Prostate gland (tissue), 2 donors: ENCODE results near the gene SFRP5. TPM values are rescaled to one million over a fixed set of nuclear protein-coding genes. Genes with fewer than 3 reads are reported as not detected.

Experiments
- DNase-seq: peaks from one replicate; pipeline ENCODE4 v3.0.0-alpha.2; 2019; ENCODE audit warnings: low spot score
- H3K27ac ChIP-seq, 2 donors: fragments of 200-600 bp; sonication (generic); 2 replicates each; pipeline ENCODE4 v1.5.1; 2017 to 2019
- H3K27me3 ChIP-seq: fragments of 200-600 bp; sonication (generic); replicated peaks from 2 replicates; pipeline ENCODE4 v1.5.1; 2019; ENCODE audit not compliant: insufficient read depth
- H3K36me3 ChIP-seq, 2 donors: fragments of 200-600 bp; sonication (generic); 1 replicate in 1 of 2; 2 replicates in 1 of 2; pipeline versions ENCODE4 v1.5.1 to v1.8.1; 2017 to 2019
- H3K4me1 ChIP-seq: fragments of 200-600 bp; sonication (generic); replicated peaks from 2 replicates; pipeline ENCODE4 v1.5.1; 2019
- H3K4me3 ChIP-seq, 2 donors: fragments of 200-600 bp; sonication (generic); 2 replicates each; pipeline ENCODE4 v1.5.1; 2017 to 2019
- H3K9me3 ChIP-seq: fragments of 200-600 bp; sonication (generic); 2 replicates; pipeline ENCODE4 v1.5.1; 2017
- CTCF ChIP-seq, 4 experiments: fragments of 200-600 bp in 2 of 4; fragments of 450-650 bp in 2 of 4; sonication (generic) in 2 of 4; IDR thresholded peaks; 1 replicate in 3 of 4; 2 replicates in 1 of 4; pipeline ENCODE4 v1.5.1; 2016 to 2019; ENCODE audit warnings: antibody characterized with exemption in 4 of 4, mild to moderate bottlenecking in 2 of 4, moderate library complexity in 2 of 4
- POLR2A ChIP-seq: fragments of 450-650 bp; IDR thresholded peaks from one replicate; pipeline ENCODE4 v1.6.1; 2016; ENCODE audit warnings: antibody characterized with exemption, mild to moderate bottlenecking
- POLR2AphosphoS5 ChIP-seq: sonication (generic); formaldehyde crosslinking; IDR thresholded peaks from one replicate; pipeline ENCODE4 v1.6.1; 2017; ENCODE audit warnings: antibody characterized with exemption
- WGBS: methylation state at CpG from one replicate; pipeline ENCODE4 v1.1.5; 2018; 5-methylcytosine and 5-hydroxymethylcytosine counted together
- intact Hi-C: fragments of 100-400 bp; cut with DNase I; formaldehyde crosslinking; loops from one replicate; pipeline ENCODE4 v1.14.2; 2022
- total RNA-seq, 2 donors: library from RNA; depleted of rRNA; stranded (reverse); fragments of >200 nt; gene quantifications; one replicate each; pipeline ENCODE4 v1.1.0, GENCODE V29; 2016

SFRP5 gene
- total RNA-seq, 2 donors from 2014 or later: 0.23 to 3.2 TPM

- WGBS: 83% methylated on average over 6 of the region's 6 CpGs
- H3K27me3 ChIP-seq: no peaks in the 10 kb centered on the region
- no peak for DNase-seq
- H3K9me3 ChIP-seq: no peaks in the 10 kb centered on the region
- H3K27ac ChIP-seq: no peak overlapping the region
- H3K36me3 ChIP-seq: no peaks in the 10 kb centered on the region
- TF ChIP-seq POLR2AphosphoS5: no peak
- no peak for TF ChIP-seq CTCF (IDR thresholded peaks at IDR 0.05)
- no peak for TF ChIP-seq POLR2A
- no peaks in the 10 kb centered on the region for H3K4me1 ChIP-seq
- no peak overlapping the region for H3K4me3 ChIP-seq
- intact Hi-C loops: loop anchor here (5.0 kb wide), 1 partner anchor 57 kb away; no protein-coding TSS in a partner anchor
Observed at GRCh38 chr10:97734021-97734420, 37.8 kb downstream of the SFRP5 start.

- Histone ChIP-seq H3K27me3 (no peaks in the 10 kb centered on the region), H3K9me3 (no peaks in the 10 kb centered on the region), H3K4me1 (no peaks in the 10 kb centered on the region), H3K4me3 (no peak overlapping the region), H3K27ac (no peak overlapping the region), H3K36me3 (no peaks in the 10 kb centered on the region)
- intact Hi-C loops: loop anchor here (5.0 kb wide), 1 partner anchor 56 kb away; no protein-coding TSS in a partner anchor
- 85% methylated on average over 5 of the region's 5 CpGs for WGBS
- no peak for TF ChIP-seq CTCF (IDR thresholded peaks at IDR 0.05)
- TF ChIP-seq POLR2A: no peak
- TF ChIP-seq POLR2AphosphoS5: no peak
- DNase-seq: no peak
Observed at GRCh38 chr10:97733256-97733655, 38.5 kb downstream of the SFRP5 start.

- no peak for DNase-seq
- 71% methylated on average over 4 of the region's 4 CpGs for WGBS
- Histone ChIP-seq H3K9me3 (no peaks in the 10 kb centered on the region), H3K4me1 (no peaks in the 10 kb centered on the region), H3K36me3 (no peaks in the 10 kb centered on the region), H3K27me3 (no peaks in the 10 kb centered on the region), H3K27ac (no peak overlapping the region), H3K4me3 (no peak overlapping the region)
- intact Hi-C loops: loop anchor here (5.0 kb wide), 1 partner anchor 55 kb away; no protein-coding TSS in a partner anchor
- TF ChIP-seq POLR2AphosphoS5 (no peak), CTCF (IDR thresholded peaks at IDR 0.05) (no peak), POLR2A (no peak)
Observed at GRCh38 chr10:97732052-97732359, 39.8 kb downstream of the SFRP5 start.

GRCh38 chr10:97731346-97732051, 40.3 kb downstream of the SFRP5 start:
- no peak overlapping the region for H3K4me3 ChIP-seq
- no peaks in the 10 kb centered on the region for H3K4me1 ChIP-seq
- TF ChIP-seq POLR2A: no peak
- peak; percentile 51 to 93 (median 82) for TF ChIP-seq CTCF (IDR thresholded peaks at IDR 0.05)
- peak; percentile 68 for TF ChIP-seq POLR2AphosphoS5
- H3K27ac ChIP-seq: no peak overlapping the region
- no peaks in the 10 kb centered on the region for H3K9me3 ChIP-seq
- intact Hi-C loops: loop anchor here (5.0 kb wide), 1 partner anchor 54 kb away; no protein-coding TSS in a partner anchor
- peak; percentile 71 for DNase-seq
- WGBS: 67% methylated on average over 9 of the region's 9 CpGs
- no peaks in the 10 kb centered on the region for H3K27me3 ChIP-seq
- no peaks in the 10 kb centered on the region for H3K36me3 ChIP-seq

- Histone ChIP-seq H3K9me3 (no peaks in the 10 kb centered on the region), H3K27ac (no peak overlapping the region), H3K36me3 (no peaks in the 10 kb centered on the region), H3K4me1 (no peaks in the 10 kb centered on the region), H3K4me3 (no peak overlapping the region), H3K27me3 (no peaks in the 10 kb centered on the region)
- TF ChIP-seq CTCF (IDR thresholded peaks at IDR 0.05): no peak
- DNase-seq: no peak
- WGBS: 97% methylated on average over 5 of the region's 5 CpGs
- intact Hi-C loops: no loop called here
Observed at GRCh38 chr10:97729014-97729413, 42.8 kb downstream of the SFRP5 start.
